ENCODE measurements around the gene DGKQ.

The DGKQ gene

DNA sequence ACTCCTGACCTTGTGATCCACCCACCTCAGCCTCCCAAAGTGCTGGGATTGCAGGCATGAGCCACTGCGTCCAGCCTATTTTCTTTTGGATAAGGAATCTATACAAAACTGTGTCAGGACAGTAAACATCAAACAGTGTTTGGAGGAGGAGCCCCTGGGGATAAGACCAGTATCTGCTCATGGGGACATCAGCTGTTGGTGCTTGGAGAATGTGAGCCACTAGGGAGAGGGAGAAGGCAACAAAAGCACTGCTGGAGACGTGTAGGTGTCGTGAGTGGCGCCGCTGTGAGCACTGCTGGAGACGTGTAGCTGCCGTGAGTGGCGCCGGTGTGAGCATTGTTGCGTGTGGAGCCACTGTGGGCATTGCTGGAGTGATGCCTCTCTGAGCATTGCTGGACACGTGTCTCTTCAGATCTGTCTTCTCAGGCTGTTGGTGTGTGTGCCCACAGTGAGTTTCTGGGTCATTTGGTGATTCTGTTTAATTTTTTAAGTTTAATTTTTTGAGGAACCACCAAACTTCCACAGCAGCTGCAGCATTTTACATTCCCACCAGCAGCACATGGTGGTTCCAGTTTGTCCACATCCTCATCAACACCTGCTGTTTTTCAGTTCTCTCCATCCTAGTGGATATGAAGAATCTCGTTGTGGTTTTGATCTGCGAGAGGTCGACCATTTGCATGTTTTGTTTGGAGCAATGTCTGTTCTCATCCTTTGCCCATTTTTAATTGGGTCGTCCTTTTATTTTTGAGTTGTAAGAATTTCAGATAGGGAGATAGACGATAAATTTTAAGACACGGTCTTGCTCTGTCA, 19.0 kb downstream of the DGKQ start:
- Histone ChIP-seq H3K4me3 (no peak overlapping the region), H3K9me3 (replicated peaks in 1 of 11) (no peaks in the 10 kb centered on the region), H3K4me1 (no peaks in the 10 kb centered on the region), H3K4me2 (no peak overlapping the region), H3K27me3 (no peaks in the 10 kb centered on the region), H3K27ac (no peak overlapping the region), H4K20me1 (peaks cover 0 to 73% (median 13%) of the 10 kb centered on the region in 11 experiments; a peak in 12 of 22 replicates), H3K36me3 (peaks cover 9 to 60% (median 27%) of the 10 kb centered on the region in 11 experiments; a peak in 21 of 22 replicates), H3K9ac (no peak overlapping the region)
- TF ChIP-seq Cebpa-rat (IDR thresholded peaks at IDR 0.05): no peak

DNA sequence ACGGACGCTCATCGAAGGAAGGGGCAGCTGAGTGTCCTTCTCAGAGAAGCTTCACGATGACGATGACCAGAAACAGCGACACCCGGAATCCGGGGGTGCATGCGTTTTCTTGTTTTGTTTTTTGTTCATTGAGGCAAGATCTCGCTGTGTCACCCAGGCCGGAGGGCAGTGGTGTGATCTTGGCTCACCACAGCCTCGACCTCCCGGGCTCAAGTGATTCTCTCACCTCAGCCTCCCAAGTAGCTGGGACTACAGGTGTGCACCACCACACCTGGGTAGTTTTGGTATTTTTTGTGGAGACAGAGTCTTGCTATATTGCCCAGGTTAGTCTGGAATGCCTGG, 19.8 kb downstream of the DGKQ start:
- no peaks in the 10 kb centered on the region for H3K27me3 ChIP-seq
- H3K4me1 ChIP-seq: no peaks in the 10 kb centered on the region
- H3K9ac ChIP-seq: no peak overlapping the region
- no peak for TF ChIP-seq Cebpa-rat (IDR thresholded peaks at IDR 0.05)
- peaks cover 0 to 73% (median 11%) of the 10 kb centered on the region in 11 experiments; a peak in 13 of 22 replicates for H4K20me1 ChIP-seq
- no peak overlapping the region for H3K4me3 ChIP-seq
- H3K9me3 ChIP-seq (replicated peaks in 1 of 11): no peaks in the 10 kb centered on the region
- H3K27ac ChIP-seq: no peak overlapping the region
- no peak overlapping the region for H3K4me2 ChIP-seq
- peaks cover under 1 to 51% (median 18%) of the 10 kb centered on the region in 11 experiments; a peak in 19 of 22 replicates for H3K36me3 ChIP-seq

DNA sequence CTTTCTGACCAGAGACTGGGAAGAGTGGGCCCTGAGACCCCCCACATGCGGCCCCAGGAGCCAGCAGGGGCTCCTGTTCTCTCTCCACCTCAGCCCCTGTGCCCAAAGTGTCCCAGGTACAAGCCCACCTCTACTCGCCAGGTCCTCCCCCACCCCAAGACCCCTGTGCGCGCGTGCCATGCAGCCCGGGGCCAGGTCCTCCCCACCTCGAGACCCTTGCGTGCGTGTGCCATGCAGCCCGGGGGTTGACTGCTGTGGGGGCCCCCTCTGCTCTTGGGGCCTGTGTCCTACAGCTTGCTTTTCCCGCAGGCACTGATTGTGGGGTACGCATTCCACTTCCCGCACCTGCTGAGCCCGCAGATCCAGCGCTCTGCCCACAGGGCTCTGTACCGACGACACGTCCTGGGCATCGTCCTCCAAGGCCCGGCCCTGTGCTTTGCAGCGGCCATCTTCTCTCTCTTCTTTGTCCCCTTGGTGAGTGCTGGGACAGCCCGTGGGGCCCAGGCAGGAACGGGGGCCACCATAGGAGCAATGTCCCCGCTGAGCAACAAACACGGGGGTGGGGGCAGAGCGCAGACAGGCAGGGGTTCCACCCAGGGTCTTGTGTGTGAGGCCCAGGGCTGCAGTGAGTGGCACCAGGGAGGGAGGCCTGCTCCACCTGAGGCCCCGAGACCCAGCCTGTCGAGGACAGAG, 20.3 kb downstream of the DGKQ start:
- Histone ChIP-seq H3K4me3 (no peak overlapping the region), H3K36me3 (peaks cover 0 to 46% (median 13%) of the 10 kb centered on the region in 11 experiments; a peak in 18 of 22 replicates), H3K4me1 (no peaks in the 10 kb centered on the region), H3K4me2 (no peak overlapping the region), H3K9me3 (replicated peaks in 1 of 11) (no peaks in the 10 kb centered on the region), H3K27me3 (no peaks in the 10 kb centered on the region), H4K20me1 (peaks cover 0 to 73% (median 8%) of the 10 kb centered on the region in 11 experiments; a peak in 13 of 22 replicates), H3K27ac (no peak overlapping the region), H3K9ac (no peak overlapping the region)
- no peak for TF ChIP-seq Cebpa-rat (IDR thresholded peaks at IDR 0.05)

DNA sequence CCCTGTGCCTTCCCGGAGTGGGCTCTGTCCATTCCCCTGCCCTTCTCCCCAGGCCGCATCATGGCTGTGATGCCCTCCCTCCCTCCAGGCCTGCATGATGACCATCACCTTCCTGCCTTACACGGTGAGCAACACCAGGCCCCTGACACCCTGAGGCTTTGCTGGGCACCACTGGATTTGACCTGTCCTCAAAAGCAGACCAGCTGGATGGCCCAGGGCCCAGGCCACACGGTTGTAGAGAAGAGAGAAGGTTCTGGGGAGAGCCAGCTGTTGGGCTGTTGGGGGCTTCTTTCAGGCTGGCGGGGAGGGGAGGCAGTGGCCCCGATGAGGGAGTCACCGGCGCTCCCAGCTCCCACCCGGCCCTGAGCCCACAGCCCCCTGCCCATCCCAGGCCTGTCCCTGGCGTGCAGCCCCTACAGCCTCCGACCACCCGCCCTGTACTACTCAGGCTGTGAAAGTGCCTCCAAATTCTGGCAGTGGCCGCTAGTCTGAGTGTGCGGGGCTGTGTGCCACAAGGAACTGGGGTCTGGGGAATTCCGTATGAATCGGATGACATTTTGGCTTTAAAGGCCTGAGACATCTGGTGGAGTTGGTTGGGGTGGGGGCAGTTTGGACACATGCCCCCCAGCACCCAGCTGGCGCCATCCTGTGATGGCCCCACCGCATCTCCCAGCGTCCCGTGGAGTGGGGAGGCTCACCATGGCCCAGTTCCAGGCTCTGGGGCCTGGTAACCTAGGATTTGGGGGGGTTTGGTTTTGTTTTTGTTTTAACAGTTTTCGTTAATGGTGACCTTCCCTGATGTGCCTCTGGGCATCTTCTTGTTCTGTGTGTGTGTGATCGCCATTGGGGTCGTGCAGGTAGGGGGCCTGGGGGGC, 21.5 kb downstream of the DGKQ start:
- Histone ChIP-seq H3K4me3 (no peak overlapping the region), H3K27me3 (no peaks in the 10 kb centered on the region), H3K4me2 (no peak overlapping the region), H3K27ac (no peak overlapping the region), H3K9me3 (replicated peaks in 1 of 11) (no peaks in the 10 kb centered on the region), H4K20me1 (peaks cover 0 to 73% (median 7%) of the 10 kb centered on the region in 11 experiments; a peak in 12 of 22 replicates), H3K36me3 (peaks cover 0 to 38% (median 7%) of the 10 kb centered on the region in 11 experiments; a peak in 12 of 22 replicates), H3K9ac (no peak overlapping the region), H3K4me1 (no peaks in the 10 kb centered on the region)
- no peak for TF ChIP-seq Cebpa-rat (IDR thresholded peaks at IDR 0.05)

DNA sequence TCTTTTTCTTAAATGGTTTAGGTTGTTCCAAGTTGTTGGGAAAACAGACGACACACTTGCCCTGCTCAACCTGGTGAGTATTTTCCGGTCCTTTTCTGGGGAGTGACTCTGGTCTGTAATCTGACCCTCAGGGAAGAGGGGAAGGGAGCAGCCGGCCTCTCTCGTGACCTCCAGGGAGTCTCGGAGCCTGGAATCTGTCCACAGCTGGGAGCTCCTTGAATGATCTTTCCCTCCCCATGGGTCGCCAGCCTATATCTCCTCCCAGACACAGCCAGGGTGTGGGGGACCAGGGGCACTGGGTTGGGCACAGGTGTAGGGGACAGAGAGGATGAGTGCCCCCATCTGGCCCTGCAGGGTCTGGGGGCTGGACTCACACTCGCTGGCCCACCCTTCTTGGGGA, 22.2 kb downstream of the DGKQ start:
- H3K9me3 ChIP-seq (replicated peaks in 1 of 11): no peaks in the 10 kb centered on the region
- no peak overlapping the region for H3K9ac ChIP-seq
- H3K27ac ChIP-seq: no peak overlapping the region
- H4K20me1 ChIP-seq: peaks cover 0 to 77% (median 8%) of the 10 kb centered on the region in 11 experiments; a peak in 13 of 22 replicates
- H3K27me3 ChIP-seq: no peaks in the 10 kb centered on the region
- no peak overlapping the region for H3K4me3 ChIP-seq
- H3K36me3 ChIP-seq: peaks cover 0 to 38% (median 7%) of the 10 kb centered on the region in 11 experiments; a peak in 12 of 22 replicates
- no peak for TF ChIP-seq Cebpa-rat (IDR thresholded peaks at IDR 0.05)
- H3K4me1 ChIP-seq: no peaks in the 10 kb centered on the region
- H3K4me2 ChIP-seq: no peak overlapping the region

DNA sequence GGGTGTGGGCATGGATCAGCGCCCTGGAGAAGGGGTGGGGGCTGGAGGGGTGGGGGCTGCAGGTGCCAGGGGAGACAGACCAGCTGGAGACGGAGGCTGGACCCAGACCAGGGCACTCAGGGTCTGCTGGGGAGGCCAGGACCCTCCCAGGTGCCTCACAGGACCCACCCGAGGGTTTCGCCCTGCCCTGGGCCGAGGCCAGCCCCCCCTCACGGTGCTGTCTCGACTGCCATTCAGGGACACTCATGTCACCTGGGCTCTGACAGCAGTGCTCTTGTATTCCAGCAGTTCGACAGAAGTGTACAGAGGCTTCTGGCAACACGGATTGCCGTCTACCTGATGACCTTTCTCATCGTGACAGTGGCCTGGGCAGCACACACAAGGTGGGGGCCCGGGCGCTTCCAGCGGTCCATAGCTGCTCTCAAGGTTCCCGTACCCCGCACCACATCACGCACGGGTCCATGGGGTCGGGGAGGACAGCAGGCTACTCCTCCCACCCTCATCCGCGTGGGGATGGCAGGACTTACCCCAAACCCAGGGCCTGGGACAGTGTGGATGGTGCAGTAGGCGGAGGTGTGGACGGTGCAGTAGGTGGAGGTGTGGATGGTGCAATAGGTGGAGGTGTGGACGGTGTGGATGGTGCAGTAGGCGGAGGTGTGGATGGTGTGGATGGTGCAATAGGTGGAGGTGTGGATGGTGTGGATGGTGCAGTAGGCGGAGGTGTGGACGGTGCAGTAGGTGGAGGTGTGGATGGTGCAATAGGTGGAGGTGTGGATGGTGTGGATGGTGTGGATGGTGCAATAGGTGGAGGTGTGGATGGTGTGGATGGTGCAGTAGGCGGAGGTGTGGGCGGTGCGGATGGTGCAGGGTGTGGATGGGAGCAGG, 23.0 kb downstream of the DGKQ start:
- H3K4me1 ChIP-seq: no peaks in the 10 kb centered on the region
- H3K4me3 ChIP-seq: no peak overlapping the region
- no peak overlapping the region for H3K9ac ChIP-seq
- no peak overlapping the region for H3K27ac ChIP-seq
- H3K27me3 ChIP-seq: no peaks in the 10 kb centered on the region
- no peaks in the 10 kb centered on the region for H3K9me3 ChIP-seq (replicated peaks in 1 of 11)
- TF ChIP-seq Cebpa-rat (IDR thresholded peaks at IDR 0.05): no peak
- H3K36me3 ChIP-seq: peaks cover 0 to 31% (median 5%) of the 10 kb centered on the region in 11 experiments; a peak in 12 of 22 replicates
- peaks cover 0 to 80% (median 8%) of the 10 kb centered on the region in 11 experiments; a peak in 15 of 22 replicates for H4K20me1 ChIP-seq
- H3K4me2 ChIP-seq: no peak overlapping the region

DNA sequence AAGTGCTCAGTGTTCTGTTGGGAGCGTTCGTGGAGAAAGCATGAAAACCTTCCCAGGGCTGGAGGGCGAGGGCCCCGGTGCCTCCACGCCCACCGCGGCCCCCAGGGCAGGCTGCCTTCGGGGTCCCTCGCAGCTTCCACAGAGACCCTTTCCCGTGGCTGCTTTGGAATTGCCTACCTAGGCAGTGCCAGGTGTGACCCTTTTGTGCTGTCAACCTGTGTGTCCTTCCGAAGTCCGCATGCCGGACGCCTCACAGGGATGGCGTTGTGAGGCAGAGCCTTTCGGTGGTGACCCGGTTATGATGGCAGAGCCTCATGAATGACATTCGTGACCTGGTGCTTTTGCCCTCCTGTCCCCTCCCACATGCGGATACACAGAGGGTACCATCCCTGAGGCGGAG, 23.7 kb downstream of the DGKQ start:
- Histone ChIP-seq H3K9me3 (replicated peaks in 1 of 11) (no peaks in the 10 kb centered on the region), H3K4me3 (no peak overlapping the region), H3K4me1 (no peaks in the 10 kb centered on the region), H3K9ac (no peak overlapping the region), H3K27ac (no peak overlapping the region), H3K4me2 (no peak overlapping the region), H4K20me1 (peaks cover 0 to 80% (median 14%) of the 10 kb centered on the region in 11 experiments; a peak in 16 of 22 replicates), H3K27me3 (no peaks in the 10 kb centered on the region), H3K36me3 (peaks cover 0 to 24% (median 4%) of the 10 kb centered on the region in 11 experiments; a peak in 7 of 22 replicates)
- no peak for TF ChIP-seq Cebpa-rat (IDR thresholded peaks at IDR 0.05)

DNA sequence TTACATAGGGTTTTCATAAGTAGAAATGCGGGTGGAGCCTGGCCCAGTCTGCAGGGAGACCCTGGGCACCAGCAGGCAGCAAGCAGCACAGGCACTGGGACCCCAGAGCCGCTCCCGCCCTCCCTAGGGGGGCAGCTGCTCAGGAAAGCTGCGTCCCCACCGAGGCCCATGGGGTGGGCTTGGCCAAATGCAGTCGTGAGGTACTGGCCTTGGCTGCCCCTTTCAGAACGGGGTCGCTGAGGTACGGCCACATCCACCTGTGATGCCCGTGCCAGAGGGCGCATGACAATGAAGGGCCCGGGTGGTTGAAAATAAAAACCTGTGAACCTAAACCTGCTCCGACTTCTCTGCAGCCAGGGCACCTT, 24.5 kb downstream of the DGKQ start:
- Histone ChIP-seq H4K20me1 (peaks cover 0 to 81% (median 15%) of the 10 kb centered on the region in 11 experiments; a peak in 17 of 22 replicates), H3K27me3 (no peaks in the 10 kb centered on the region), H3K4me3 (no peak overlapping the region), H3K4me1 (peaks cover 0 to 5% (median 0%) of the 10 kb centered on the region in 10 experiments; a peak in 3 of 20 replicates), H3K27ac (no peak overlapping the region), H3K9me3 (replicated peaks in 1 of 11) (no peaks in the 10 kb centered on the region), H3K9ac (no peak overlapping the region), H3K4me2 (no peak overlapping the region), H3K36me3 (peaks cover 0 to 16% (median 0%) of the 10 kb centered on the region in 11 experiments; a peak in 7 of 22 replicates)
- no peak for TF ChIP-seq Cebpa-rat (IDR thresholded peaks at IDR 0.05)
